COLO668 (cell line): Measurements from ENCODE around the gene SHISA5.
"Not testable (repeated sequence)": the region's sequence is repeated elsewhere in the genome, so short reads cannot be mapped to it uniquely, and the experiment has no call there.

Source experiments
- DNase-seq: peaks from one replicate; lab custom pipeline; 2025; ENCODE audit not compliant: unreplicated experiment; lab: John Stamatoyannopoulos, UW

SHISA5 gene, protein sequence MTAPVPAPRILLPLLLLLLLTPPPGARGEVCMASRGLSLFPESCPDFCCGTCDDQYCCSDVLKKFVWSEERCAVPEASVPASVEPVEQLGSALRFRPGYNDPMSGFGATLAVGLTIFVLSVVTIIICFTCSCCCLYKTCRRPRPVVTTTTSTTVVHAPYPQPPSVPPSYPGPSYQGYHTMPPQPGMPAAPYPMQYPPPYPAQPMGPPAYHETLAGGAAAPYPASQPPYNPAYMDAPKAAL

DNA sequence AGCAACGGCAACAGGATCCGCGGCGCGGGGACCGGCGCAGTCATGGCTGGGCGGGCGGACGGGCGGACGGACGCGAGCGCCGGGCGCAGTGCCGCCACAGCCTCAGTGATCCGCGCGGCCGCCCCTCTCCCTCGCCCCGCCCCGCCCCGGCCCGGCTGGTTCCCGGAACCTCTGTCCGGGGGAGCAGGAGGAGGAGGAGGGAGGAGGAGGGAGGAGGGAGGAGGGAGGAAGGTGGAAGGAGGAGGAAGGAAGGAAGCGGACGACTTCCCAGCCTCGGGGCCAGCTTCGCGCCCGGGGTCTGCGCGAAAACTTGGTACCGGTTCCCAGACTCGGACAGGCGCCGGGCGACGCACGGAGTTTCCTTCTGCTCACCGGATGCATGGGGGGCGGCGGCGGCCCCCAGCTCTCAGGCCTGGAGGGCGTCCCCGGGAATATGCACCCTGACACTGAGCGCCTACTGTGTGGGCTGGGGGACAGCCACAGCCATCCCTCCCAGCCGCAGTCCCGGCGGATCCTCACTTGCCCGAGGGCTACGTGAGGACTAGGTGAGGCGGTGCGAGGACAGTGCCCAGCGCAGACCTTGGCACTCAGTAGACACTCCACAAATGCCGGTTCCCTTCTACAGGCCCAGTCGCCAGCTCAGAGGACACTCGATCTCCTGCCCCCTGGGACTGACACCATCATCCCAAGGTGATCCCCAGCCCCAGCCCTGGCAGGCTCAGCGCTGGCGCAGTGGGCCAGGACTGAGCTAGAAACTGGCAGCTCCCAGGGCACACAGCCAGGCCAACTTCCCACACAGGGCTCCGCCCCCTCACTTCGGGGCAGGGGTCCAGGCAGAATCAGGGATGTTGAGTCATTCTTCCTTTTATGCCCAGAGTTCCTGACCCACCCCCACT, at the start of gene SHISA5:
SHISA5 (minus strand) TSS at position 124 of the 896 bp plus-strand sequence; CDS start at position 44, 80 bp downstream.
- peak; percentile 39 for DNase-seq

DNA sequence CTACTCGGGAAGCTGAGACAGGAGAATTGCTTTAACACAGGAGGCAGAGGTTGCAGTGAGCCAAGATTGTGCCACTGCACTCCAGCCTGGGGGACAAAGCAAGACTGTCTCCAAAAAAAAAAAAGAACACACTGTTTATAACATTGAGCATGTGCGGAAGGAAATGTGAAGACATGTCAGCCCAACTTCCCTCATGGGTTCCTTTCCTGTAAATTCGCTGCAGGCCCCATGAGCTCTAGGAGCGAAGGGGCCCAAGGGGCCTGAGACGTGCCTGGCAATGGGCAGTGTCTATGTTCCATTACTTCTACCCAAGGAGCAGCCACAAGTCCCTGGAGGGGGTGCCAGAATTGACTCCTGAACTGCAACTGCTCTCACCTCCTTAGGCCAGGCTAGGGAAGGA, 49.4 kb upstream of the SHISA5 start:
- no peak for DNase-seq

DNA sequence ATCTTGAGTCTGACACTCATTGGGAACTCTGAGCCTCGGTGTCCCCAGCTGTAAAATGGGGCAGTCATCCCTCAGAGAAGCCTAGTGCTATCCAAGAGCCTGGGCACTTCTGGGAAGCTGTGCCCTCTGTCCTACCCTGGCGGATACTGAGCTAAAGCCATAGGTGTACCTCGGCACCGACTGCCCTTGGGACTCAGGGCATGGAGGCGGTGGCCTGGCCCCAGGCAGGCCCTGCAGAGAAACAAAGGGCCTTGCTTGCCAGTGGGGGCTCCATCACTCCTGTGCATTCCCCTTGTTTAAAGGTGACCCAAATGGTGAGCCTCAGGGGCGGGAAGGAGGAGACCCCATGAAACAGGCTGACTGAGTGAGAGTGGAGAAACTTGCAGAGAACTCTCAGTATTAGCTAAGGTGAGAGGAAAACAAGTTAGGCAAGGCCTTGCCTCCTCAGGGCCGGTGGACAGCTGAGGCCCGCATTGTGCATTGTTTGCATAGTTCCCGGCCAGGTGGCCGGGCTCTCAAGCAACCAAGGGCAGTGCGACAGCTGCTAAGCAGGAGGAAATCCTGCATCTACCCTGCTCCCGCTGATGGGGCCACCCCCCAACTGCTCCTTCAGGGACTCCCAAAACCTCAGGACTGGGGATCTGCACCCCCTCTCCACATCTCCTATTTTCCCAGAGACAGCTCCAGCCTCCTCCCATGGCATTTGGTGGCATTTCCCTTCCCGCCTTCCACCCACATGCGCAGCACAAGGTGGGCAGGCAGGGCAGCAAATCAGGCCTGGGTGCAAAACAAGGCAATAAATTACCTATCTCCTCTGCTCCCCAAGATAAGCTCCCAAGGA, 48.4 kb upstream of the SHISA5 start:
- DNase-seq = peak; percentile 76

DNA sequence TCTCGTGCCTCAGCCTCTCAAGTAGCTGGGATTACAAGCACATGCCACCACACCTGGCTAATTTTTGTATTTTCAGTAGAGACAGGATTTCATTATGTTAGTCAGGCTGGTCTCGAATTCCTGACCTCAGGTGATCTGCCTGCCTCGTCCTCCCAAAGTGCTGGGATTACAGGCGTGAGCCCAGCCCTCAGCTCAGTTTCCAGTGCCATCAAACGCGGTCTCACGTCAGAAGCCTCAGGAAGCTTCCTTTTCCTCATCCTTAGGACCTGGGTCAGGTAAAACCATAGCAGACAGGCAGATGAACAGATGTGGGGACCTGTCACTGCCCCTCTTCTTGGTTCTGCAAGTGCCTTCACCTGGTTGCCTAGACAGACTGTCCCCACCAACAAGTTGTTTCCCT, 47.7 kb upstream of the SHISA5 start:
- DNase-seq = not testable (repeated sequence)

GRCh38 chr3:48548729-48549705, 45.0 kb upstream of the SHISA5 start:
- DNase-seq = peak; percentile 65

DNA sequence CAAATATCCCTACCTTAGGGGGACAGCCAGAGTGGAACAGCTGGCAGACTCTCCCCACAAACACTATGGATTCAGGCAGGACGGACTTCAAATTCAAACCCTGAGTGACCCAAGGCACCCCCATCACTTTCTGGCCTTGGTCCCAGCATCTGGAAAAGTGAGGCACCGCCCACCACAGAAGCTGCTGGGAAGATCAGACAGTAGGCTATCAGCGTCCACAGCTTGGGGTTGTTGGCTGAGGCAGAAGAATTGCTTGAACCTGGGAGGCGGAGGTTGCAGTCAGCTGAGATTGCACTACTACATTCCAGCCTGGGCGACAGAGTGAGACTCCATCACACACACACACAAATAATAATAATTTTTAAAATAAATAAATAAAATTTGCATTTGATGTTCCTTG, 44.2 kb upstream of the SHISA5 start:
- DNase-seq = no peak

DNA sequence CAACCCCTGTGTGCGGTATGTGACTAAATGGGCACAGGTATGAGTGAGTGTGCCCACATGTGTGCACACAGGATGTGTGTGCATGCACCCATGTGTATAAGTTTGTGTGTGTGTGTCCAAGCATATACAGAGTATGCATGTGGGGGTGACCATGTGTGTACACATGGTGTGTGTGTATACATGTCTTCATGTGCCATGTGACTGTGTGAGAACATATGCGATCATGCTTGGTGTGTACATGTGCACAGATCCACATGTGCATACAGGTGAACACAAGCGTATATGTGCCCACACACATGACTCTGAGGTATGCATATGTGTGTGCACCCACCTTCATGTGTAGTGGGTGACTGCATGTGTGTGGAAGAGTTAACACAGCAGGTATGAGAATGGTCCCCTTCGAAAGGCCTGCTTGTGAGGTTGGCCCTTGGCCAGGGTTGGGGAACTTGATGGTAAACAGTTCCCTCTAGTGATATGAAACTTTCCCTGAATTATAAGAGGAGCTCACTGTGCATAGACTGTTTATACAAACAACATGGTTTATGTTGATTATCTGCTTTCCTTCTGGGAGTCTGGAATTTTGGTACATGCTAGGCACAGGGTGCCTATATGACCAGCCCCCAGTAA, 42.3 kb upstream of the SHISA5 start:
- DNase-seq = no peak

DNA sequence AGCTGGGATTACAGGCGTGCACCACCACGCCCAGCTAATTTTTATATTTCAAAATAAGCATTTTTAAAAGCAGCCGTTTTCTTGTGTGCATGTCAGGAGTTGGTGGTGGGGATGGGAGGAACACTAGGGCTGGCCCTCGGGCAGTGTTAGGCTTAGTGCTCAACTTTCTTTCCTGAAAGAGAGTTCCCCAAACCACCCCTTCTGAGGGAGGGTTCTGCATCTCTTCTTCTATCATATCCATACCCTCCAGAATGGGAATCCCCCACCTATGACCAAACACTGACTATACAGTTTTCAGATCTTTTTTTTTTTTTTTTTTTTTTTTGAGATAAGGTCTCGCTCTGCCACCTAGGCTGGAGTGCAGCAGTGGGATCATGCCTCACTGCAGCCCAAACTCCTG, 40.2 kb upstream of the SHISA5 start:
- DNase-seq = no peak

DNA sequence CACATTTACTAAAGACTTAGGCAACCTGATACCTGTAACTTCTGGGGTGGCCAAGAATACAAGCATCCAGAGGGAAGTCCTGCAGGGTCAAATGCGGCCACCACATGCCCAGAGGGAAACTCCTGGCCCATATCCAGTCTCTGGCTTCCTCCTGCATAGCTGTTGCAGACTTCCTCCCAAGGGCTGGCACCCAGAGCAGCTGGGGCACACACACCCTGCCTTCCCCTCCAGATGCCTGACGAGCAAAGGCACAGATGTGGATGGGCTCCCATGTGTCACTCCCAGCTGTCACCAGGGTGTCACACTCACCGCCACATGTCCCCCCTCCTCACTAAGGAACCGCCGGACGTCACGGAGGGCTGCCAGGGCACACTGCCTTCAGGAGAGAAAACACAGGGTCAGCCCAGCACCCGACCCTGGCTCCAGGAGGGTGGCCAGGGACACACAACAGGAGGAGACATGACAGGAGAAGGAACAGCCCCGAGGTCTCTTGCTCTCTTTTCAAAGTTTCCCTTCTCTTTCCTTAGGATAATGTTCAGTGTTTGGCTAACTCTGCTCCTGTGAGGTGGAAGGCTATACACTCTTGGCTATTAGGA, 39.4 kb upstream of the SHISA5 start:
- DNase-seq = no peak

- DNase-seq = no peak
Observed at GRCh38 chr3:48538451-48538850, 34.5 kb upstream of the SHISA5 start.

- no peak for DNase-seq
Observed at GRCh38 chr3:48536785-48537184, 32.8 kb upstream of the SHISA5 start.

DNA sequence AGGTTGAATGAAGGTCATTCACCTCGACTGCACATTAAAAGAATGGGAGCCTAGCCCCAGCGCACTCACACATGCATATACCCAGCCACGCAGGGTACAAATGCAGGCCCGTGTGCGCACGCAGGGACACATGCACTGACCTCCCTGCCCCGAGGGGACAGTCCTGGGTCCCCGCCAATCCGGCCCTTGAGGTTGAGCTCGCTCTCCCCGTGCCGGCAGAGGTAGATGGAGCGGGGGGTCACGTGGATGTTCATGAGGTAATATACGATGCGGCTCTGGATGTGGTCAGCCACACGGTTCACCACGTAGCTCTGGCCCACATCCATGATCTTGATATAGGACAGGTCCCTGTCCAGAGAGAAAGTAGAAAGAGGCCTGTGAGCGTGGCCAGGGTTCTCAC, 32.1 kb upstream of the SHISA5 start:
- no peak for DNase-seq

- no peak for DNase-seq
Observed at GRCh38 chr3:48535578-48535977, 31.6 kb upstream of the SHISA5 start.

GRCh38 chr3:48532977-48533337, 29.0 kb upstream of the SHISA5 start:
- DNase-seq = no peak

- DNase-seq = no peak
Observed at GRCh38 chr3:48532271-48532976, 28.4 kb upstream of the SHISA5 start.

- DNase-seq = not testable (repeated sequence)
Observed at GRCh38 chr3:48530701-48531100, 26.7 kb upstream of the SHISA5 start.

GRCh38 chr3:48528754-48529153, 24.8 kb upstream of the SHISA5 start:
- no peak for DNase-seq

DNA sequence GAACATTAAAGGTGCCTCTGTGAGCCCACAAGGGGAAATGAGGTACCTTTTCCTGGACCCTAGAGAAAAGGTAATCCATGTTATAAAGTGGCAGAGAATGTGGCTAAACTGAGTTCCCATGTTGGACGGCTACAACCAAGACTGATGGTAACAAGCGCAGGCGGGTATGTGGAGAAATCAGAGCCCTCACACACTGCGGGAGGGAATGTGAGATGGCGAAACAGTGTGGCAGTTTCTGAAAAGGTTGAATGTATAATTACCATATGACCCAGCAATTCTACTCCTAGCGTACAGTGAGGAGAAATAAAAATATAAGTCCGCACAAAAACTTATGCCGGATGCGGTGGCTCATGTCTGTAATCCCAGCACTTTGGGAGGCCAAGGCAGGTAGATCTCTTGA, 24.1 kb upstream of the SHISA5 start:
- DNase-seq = no peak

GRCh38 chr3:48524970-48525369, 21.0 kb upstream of the SHISA5 start:
- DNase-seq = no peak
